PFSK-1 (cell line): ENCODE results near the gene TRAPPC14.

Experiments used
- FOXP2 ChIP-seq: optimal IDR thresholded peaks from 2 replicates; pipeline ENCODE3; 2011; ENCODE audit warnings: borderline replicate concordance, control low read depth, inconsistent platforms; ENCODE audit not compliant: insufficient read depth; ENCODE audit errors: extremely low read length, extremely low read depth
- POLR2AphosphoS5 ChIP-seq: IDR thresholded peaks from 2 replicates; pipeline ENCODE4 v1.6.1; 2012; ENCODE audit warnings: low read depth, mild to moderate bottlenecking, control low read depth, low read length, moderate library complexity
- SIN3A ChIP-seq: IDR thresholded peaks from 2 replicates; pipeline ENCODE4 v1.6.1; 2012; ENCODE audit warnings: mild to moderate bottlenecking, low read length, moderate library complexity, borderline replicate concordance; ENCODE audit not compliant: insufficient read depth
- TAF1 ChIP-seq: IDR thresholded peaks from 2 replicates; pipeline ENCODE4 v1.6.1; 2012; ENCODE audit warnings: low read length, control low read depth, borderline replicate concordance; ENCODE audit not compliant: insufficient read depth
- TF ChIP-seq, protein P1 (sequence below), 2 experiments: IDR thresholded peaks; 2 replicates each; pipeline versions ENCODE4 v1.6.1 to v1.8.0; 2011 to 2012; ENCODE audit warnings: low read depth in 2 of 2, low read length in 2 of 2, control low read depth in 1 of 2, inconsistent platforms in 1 of 2, mild to moderate bottlenecking in 1 of 2, moderate library complexity in 1 of 2; ENCODE audit not compliant: insufficient read depth in 1 of 2

DNA sequence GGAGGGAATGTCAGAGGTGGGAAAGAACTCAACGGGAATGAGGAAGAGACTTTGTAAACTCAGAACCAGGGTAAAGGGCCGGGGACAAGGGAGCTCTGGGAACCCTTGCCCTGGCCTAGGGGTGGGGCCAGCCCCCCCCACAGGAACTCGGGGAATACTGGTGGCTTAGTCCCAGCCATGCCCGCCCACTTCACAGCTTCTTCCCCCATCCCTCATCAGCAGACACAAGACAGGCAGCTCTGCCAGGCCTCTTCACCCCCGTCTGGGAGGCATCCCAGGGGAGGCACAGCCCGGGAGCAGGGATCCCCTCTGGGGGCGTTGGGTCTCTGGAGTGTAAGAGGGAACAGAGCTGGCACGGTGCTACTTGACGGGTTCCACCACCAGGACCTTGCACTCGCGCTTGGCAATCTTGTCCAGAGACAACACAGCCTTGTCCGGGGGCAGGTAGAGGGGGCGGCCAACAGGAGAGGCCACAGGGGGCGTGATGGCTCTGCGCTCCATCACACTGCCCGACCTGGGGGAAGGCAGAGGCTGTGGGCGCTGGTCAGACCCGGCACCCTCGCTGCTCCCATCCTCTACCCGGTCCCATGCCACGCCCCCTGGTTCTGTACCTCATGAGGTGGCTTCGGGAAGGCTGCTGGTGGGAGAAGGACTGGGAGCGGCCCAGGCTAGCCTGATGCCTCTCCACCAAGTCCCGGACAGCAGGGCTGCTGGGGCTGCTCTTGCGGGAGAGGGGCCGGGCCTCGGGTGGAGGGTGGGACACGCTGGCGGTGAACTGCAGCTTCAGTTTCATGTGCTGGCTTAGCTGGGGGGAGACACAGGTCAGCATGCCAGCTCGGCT lies 3.7 kb downstream of the TRAPPC14 start:
- no peak; the same call in 1 of the 2 replicates for TF ChIP-seq POLR2AphosphoS5
- TF ChIP-seq, protein P1, sequence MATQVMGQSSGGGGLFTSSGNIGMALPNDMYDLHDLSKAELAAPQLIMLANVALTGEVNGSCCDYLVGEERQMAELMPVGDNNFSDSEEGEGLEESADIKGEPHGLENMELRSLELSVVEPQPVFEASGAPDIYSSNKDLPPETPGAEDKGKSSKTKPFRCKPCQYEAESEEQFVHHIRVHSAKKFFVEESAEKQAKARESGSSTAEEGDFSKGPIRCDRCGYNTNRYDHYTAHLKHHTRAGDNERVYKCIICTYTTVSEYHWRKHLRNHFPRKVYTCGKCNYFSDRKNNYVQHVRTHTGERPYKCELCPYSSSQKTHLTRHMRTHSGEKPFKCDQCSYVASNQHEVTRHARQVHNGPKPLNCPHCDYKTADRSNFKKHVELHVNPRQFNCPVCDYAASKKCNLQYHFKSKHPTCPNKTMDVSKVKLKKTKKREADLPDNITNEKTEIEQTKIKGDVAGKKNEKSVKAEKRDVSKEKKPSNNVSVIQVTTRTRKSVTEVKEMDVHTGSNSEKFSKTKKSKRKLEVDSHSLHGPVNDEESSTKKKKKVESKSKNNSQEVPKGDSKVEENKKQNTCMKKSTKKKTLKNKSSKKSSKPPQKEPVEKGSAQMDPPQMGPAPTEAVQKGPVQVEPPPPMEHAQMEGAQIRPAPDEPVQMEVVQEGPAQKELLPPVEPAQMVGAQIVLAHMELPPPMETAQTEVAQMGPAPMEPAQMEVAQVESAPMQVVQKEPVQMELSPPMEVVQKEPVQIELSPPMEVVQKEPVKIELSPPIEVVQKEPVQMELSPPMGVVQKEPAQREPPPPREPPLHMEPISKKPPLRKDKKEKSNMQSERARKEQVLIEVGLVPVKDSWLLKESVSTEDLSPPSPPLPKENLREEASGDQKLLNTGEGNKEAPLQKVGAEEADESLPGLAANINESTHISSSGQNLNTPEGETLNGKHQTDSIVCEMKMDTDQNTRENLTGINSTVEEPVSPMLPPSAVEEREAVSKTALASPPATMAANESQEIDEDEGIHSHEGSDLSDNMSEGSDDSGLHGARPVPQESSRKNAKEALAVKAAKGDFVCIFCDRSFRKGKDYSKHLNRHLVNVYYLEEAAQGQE (IDR thresholded peaks at IDR 0.05; ENCODE audit: insufficient read depth in 1 of 2, low read depth in 2 of 2, low read length in 2 of 2) = no peak
- no peak for TF ChIP-seq SIN3A
- TF ChIP-seq TAF1 = no peak
- TF ChIP-seq FOXP2 = no peak
